NOMO-1 treated with DMSO at 0.1 percent for 48 hours (cell line): ENCODE measurements around the gene JCHAIN.
"Not testable (repeated sequence)": the region's sequence is repeated elsewhere in the genome, so short reads cannot be mapped to it uniquely, and the experiment has no call there.

Source experiments
- DNase-seq: peaks from one replicate; lab custom pipeline; 2025; ENCODE audit not compliant: unreplicated experiment; lab: John Stamatoyannopoulos, UW

JCHAIN gene

GRCh38 chr4:70651864-70652506 lies 14.3 kb downstream of the JCHAIN start:
- DNase-seq = peak; percentile 57

- not testable (repeated sequence) for DNase-seq
Observed at GRCh38 chr4:70650741-70651140, 15.6 kb downstream of the JCHAIN start.

DNA sequence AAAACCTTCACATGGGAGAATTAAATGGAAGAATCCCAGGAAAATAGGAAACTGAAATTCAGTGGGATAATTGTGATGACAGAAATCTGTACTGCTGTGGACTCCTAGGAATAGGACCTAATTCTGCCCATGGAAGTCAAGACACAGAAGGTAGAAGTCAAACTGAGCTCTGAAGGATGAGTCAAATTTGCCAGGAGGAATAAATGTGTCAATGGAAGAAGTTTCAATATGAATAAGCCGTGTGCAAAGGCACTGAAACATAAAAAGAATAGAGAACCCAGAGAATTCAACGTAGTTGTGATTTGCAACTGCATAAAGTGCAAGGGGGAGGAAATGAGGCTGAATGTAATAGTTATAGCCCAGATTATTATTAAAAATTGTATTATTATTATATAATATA lies 26.1 kb downstream of the JCHAIN start:
- no peak for DNase-seq

DNA sequence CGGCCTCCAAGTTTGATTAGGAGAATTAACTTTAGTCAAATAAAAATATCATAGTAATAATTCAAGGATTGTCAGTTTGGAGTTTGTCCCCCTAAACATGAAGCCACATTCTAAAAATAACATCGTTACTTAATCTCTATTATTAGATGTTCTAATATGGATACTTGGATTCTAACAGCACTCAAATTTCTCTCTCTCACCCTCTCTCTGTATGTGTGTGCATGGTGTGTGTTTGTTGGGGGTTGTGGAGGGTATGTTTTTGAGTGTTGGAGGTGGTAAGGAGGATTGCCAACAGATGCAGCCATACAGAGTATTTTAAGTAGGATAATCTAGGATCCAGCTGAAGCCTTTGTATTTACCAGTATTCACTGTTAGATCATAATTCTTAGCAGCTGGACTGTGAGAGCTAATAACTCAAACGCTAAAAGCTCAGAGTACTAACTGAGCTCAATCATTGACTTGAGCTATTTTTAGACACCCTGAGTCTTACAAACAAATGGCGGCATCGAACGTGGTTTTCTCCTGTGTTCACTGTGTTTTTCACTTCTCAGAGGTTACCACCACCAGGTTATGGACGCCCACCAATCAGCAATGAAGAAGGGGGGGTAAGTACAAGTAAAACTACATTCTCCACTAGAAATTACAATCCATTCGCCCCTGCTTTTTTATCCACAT lies 28.9 kb downstream of the JCHAIN start:
- DNase-seq = no peak

DNA sequence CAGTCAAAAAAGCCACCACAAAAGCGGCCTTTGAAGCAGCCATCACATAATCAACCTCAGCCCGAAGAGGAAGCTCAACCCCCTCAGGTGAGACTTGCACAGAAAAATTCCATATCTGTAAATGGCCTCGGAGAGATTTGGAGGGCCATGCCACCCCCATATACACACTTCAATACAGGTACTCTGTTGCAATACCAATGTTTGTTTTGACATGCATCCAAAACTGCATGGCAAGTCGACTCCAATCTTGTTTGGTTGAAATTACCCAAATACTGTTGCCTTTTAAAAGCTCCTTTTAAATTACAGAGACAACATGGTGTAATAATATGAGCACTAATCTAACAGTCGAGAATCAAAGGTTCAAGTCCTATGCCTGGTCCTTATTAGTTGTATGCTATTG lies 31.8 kb downstream of the JCHAIN start:
- DNase-seq = no peak

- DNase-seq = no peak
Observed at GRCh38 chr4:70632028-70632427, 34.3 kb downstream of the JCHAIN start.

- DNase-seq = no peak
Observed at GRCh38 chr4:70630162-70630561, 36.1 kb downstream of the JCHAIN start.

DNA sequence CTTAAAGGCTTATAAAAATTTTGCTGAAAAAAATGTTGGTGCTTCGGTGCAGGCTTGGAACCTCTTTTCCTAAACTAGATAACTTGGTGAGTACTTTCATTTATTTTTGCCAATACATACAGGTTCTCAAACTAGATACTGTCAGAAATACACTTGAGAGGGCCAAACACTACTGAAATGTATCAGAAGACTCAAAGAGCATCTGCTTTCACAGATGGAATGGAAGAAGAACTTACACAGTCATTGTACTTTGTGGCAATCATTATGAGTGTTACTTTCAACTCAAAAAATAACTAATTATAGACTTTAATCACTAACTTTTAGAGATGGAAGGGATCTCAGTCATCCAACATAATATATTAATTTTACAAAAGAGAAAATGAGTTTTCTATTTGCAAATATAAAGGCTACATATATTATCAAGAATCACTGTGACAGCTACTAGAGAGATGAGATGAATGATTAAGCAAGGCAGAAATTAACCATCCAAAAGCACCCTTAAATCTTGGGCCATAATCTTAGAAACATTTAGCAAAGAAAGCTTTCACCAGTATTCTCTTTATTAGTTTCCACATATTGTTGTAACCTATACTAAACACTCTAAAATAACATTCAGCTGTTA lies 36.7 kb downstream of the JCHAIN start:
- DNase-seq = no peak

- DNase-seq = no peak
Observed at GRCh38 chr4:70628444-70628843, 37.9 kb downstream of the JCHAIN start, which contains the start of gene ENAM. Gene ENAM (plus strand): TSS chr4:70628744. CDS start chr4:70629501, 757 bp downstream.

- DNase-seq = no peak
Observed at GRCh38 chr4:70627620-70628019, 38.7 kb downstream of the JCHAIN start.

DNA sequence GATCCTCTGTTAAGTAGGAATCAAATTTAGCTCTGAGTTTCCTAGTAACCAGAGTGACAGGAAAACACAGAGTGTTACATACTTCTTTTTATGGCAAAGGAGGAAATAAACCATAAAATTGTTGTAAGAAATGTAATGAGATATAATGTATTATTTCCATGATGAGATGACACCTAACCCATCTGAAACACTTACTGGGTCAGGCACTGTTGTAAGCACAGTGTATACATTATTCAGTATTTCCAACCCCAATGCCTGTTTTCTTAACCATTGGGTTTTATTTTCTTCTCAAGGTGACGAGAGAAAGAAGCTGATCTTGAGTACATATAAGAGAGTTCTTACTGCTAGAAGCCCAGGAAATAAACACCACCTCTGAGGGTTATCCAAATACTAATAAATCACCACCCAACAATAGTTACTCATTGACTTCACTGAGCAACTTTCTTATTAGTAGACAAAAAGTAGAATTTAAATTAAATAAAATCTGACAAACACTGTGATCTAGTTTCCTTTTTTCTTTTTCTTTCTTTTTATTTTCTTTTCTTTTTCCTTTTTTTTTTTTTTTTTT lies 42.0 kb downstream of the JCHAIN start:
- DNase-seq = no peak

GRCh38 chr4:70623323-70623722 lies 43.0 kb downstream of the JCHAIN start:
- DNase-seq = peak; percentile 30

GRCh38 chr4:70619778-70620177 lies 46.5 kb downstream of the JCHAIN start:
- DNase-seq = no peak

DNA sequence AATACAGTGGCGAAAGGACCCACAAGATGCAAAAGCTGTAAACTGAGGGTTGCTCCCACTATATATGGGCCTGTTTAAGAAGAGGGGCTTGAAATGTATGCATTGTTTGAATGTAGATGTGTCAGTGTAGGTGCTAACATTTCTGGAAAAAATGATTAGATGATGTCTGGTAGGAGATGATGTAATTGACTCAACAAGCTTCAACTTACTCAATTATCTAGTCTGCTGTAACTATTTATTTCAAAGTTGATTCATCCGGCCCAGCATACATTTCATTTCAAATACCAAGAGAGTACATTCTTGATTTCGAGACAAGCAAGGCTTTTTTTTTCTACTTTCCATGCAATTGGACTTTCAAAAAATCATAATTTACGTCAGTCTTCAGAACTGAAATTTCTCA lies 47.0 kb downstream of the JCHAIN start:
- DNase-seq = peak; percentile 34

DNA sequence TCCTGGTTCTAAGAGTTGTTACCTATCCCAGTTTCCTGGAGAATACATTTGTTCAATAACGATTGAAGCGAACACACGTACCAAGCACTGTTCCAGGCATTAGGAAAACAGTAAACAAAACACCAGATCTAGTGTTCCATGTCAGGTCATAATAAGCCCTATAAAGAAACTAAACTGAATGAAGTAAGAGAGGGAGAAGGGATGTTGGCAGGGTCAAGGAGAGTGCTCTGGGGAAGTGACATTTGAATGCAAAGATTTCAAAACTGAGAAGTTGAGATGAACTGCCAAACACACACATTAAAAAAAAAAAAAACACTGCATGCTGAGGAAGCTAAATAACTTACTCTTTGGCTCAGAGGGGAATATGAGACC lies 52.1 kb downstream of the JCHAIN start:
- no peak for DNase-seq

GRCh38 chr4:70613306-70614183 lies 52.8 kb downstream of the JCHAIN start:
- no peak for DNase-seq

GRCh38 chr4:70608324-70608723 lies 58.0 kb downstream of the JCHAIN start:
- no peak for DNase-seq

- no peak for DNase-seq
Observed at GRCh38 chr4:70607334-70607853, 58.9 kb downstream of the JCHAIN start.

GRCh38 chr4:70606459-70606858 lies 59.8 kb downstream of the JCHAIN start:
- no peak for DNase-seq
